Stimulated activated CD8-positive, alpha-beta memory T cell treated with anti-CD3 and anti-CD28 coated beads, Interleukin-15, amount 100 ng/mL, for 48 hours (primary cell): ENCODE data around the gene SUB1.
A peak's percentile ranks its signal among the peaks of the same experiment; 100 is the strongest.
"Not testable (repeated sequence)": the region's sequence is repeated elsewhere in the genome, so short reads cannot be mapped to it uniquely, and the experiment has no call there.

Experiments
- DNase-seq, 2 donors: peaks; one replicate each; pipeline ENCODE4 v3.0.0-alpha.2; 2020; ENCODE audit warnings: low read depth in 2 of 2

SUB1 gene

GRCh38 chr5:32585446-32586275 is at the start of gene SUB1:
Gene SUB1, plus strand, starts transcription at chr5:32585557. Its CDS starts 2,956 bp downstream, at chr5:32588513.
- DNase-seq: peak; percentile 91 to 92

- no peak for DNase-seq
These were observed 49.1 kb upstream of the SUB1 start for GRCh38 chr5:32536246-32536645.

DNA sequence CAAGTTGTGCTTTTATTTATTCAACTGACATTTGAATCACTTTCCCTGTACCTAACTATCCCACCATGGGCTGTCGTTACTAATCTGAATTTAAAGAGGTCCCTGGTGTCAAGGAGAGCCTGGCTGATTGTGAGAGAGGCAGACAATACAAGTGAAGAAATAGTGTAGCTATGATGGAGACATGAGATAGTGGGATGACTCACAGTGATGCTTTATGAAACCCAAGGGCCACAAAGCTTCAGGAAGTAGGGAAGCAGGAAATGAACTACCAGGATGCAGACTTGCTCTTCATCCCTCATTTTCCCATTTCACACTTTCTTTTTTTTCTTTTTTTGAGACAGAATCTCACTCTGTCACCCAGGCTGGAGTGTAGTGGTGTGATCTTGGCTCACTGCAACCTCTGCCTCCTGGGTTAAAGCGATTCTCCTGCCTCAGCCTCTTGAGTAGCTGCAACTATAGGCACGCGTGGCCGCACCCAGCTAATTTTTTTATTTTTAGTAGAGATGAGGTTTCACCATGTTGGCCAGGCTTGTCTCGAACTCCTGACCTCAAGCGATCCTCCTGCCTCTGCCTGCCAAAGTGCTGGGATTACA is 47.8 kb upstream of the SUB1 start:
- DNase-seq: not testable (repeated sequence)

- peak in 1 of 2 donors; percentile 40 for DNase-seq
These were observed 47.3 kb upstream of the SUB1 start for GRCh38 chr5:32538031-32538547.

DNA sequence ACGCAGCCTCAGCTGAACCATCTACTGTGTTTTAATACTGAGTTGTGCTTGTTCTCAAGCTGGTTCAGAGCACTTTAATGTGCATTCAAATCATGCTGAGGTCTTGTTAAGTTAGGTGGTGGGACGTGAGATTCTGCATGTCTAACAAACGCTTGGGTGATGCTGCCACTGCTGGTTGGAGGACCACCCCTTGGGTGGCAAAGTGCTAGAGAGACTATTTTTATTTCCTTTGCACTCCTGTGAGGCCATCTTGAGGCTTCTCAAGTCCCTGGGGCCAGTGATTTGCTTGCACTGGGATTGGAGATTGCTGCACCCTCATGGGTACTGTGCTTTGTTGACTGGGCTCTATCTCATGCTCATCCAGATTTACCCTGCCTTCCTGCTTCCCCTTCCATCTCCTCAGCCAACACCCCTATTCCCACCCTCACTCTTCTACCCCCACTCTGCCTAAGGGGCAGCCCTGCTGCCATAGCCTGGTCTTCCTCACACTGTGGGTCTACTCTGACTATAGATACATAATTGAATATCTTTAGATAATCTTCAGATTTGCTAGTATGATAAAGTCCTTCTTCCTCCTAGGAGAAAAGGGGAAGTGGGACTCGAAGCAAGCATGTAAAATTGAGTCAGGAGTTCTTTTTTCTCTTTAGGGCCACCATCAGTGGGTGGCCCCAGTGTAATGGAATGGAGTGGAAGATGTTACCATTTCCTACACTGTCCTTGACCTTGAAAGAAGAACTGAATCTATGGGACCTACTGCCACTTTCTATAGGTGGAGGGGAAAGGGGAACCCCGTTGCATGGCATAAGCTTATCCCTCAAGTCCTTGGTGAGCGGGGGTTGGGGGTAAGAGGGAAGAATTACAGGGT is 45.1 kb upstream of the SUB1 start:
- DNase-seq: no peak

DNA sequence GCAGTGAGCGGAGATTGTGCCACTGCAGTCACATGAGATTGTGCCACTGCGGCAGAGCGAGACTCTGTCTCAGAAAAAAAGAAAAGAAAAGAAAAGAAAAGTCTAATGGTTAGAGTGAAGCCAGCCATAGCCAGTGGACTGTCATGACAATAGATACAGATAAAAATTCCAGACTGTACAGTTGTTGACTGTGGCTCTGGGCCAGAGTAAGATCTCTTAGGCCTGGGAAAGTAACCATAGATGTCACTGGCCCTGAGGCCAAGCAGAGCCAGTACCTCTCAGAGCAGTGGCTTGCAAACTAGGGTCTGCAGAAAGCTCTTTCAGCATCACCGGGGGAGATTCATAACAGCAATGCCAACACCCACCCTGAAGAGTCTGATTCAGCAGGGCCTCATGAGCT is 44.1 kb upstream of the SUB1 start:
- DNase-seq: no peak

GRCh38 chr5:32542216-32543059 is 42.9 kb upstream of the SUB1 start:
- no peak for DNase-seq

- no peak for DNase-seq
These were observed 42.1 kb upstream of the SUB1 start for GRCh38 chr5:32543291-32543690.

- DNase-seq: no peak
These were observed 40.1 kb upstream of the SUB1 start for GRCh38 chr5:32545102-32545800.

DNA sequence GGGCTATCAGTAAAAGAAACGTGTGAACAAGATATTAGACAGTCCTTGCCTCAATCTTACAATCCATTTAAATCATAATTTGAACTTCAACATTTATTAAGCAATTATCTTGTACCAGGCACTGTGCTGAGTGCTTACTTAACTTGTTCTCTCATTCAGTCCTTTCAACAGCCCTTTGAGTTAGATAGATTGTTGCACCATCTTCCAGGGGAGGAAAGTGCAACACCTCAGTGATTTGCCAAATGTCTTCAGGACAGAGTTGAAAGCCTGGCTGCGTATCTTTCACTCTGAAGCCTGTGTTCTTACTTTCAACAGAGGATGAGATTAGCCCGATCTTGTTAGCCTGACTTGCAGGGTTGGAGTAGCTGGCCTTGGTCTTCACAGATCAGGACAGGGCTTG is 34.2 kb upstream of the SUB1 start:
- no peak for DNase-seq

DNA sequence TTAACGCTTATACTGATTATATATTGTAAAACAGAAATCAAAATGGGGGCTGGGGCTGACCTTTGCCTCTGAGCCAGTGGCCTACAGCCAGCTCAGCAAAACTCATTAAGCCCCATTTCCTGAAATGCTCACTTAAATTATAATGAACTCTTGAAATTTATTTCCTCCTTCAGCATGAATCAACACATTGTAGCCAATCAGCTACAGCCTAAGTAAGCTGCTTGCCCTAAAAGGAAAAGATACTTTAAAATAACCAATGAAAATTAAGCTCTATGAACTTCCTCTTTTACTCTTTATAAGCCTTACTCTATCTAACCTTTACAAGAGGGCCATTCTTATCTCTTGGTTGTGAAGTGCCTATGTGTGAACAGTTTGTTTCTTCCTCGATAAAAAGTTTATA is 33.5 kb upstream of the SUB1 start:
- no peak for DNase-seq

GRCh38 chr5:32552491-32552890 is 32.9 kb upstream of the SUB1 start:
- not testable (repeated sequence) for DNase-seq

- DNase-seq: no peak
These were observed 32.4 kb upstream of the SUB1 start for GRCh38 chr5:32552936-32553335.

GRCh38 chr5:32554181-32554780 is 31.1 kb upstream of the SUB1 start:
- not testable (repeated sequence) for DNase-seq

GRCh38 chr5:32556543-32556942 is 28.8 kb upstream of the SUB1 start:
- not testable (repeated sequence) for DNase-seq

DNA sequence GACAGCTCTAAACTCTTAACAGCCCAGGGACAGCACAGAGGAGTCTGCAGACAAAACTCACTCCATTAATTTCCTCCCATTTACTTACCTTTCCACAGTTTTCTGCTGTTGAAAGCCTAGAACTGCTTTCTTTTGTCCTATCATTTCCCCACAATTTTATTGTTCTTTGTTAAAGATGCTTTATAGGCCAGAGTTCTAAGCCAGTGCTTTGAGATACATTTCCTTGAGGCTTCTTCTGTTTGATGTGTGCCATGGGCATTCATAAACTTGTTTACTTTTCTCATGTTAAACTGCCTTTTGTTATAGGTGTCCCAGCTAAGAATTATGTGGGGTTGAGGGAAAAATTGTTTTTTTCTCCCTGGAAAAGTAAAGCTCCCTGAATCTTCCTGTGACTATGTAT is 25.9 kb upstream of the SUB1 start:
- DNase-seq: no peak

DNA sequence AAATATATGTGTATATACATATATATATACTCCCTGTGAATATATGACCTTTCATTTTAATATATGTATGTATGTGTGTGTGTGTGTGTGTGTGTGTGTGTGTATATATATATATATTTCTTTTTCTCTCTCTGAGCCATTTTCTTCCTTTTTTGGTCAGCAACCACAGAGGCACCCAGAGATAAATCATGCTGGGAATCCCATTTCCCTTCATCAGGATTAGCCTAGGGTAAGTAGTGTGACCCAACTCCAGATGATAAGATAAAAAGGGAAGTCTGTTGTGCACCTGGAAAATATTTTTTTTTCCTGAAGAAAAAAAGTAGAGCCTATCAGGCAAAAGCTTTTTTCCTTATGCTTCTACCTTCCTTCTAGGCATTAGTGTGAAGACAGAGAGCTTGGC is 25.4 kb upstream of the SUB1 start:
- no peak for DNase-seq

DNA sequence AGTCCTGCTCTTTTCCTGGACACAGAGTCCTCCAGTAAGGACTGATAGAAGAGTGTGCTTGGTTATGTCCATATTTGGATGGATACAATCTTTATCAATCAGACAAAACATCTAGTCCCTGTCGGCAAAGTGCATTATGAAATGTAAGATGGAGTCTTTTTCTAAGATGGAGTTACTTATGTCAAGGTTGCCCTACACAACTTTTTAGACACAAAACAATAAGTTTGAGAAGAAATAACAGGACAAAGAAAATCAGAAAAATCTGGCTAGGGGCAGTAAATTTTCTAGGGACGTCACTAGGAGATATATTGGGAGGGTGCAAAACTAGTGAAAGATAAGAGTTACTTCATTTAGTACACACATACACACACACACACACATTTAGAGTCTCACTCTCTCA is 23.3 kb upstream of the SUB1 start:
- DNase-seq: no peak

- DNase-seq: no peak
These were observed 22.5 kb upstream of the SUB1 start for GRCh38 chr5:32562843-32563242.

DNA sequence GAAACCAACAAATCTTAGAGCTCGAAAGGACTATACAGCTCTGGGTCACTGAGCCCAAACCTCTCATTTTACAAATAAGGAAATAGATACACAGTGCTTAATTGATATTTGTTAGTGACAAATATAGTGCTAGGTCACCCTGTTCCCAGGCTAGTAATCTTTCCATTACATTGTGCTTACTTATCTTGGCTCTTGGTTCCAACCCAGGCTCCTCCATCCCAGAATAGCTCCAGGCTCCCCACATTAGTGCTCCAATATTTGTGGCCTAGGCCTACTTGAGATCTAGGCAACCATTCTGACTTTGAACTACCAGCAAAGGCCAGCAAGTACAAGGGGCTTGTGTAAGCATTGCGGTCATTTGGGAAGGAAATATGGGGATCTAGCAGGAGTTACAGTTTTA is 21.7 kb upstream of the SUB1 start:
- no peak for DNase-seq
